Keratinocyte (primary cell): ENCODE data around the gene CXCR2.
"Not testable (repeated sequence)": the region's sequence is repeated elsewhere in the genome, so short reads cannot be mapped to it uniquely, and the experiment has no call there.

Experiments
- EZH2 ChIP-seq: IDR thresholded peaks from one replicate; pipeline ENCODE4 v1.6.1; 2012; ENCODE audit warnings: inconsistent platforms, mild to moderate bottlenecking, low read length, moderate library complexity
- TF ChIP-seq, protein P1 (sequence below), 3 experiments: IDR thresholded peaks in 1 of 3; conservative IDR thresholded peaks in 1 of 3; optimal IDR thresholded peaks in 1 of 3; 2 replicates in 2 of 3; 3 replicates in 1 of 3; pipeline versions ENCODE3 to v1.5.1; 2011; ENCODE audit warnings: low read length in 3 of 3, mild to moderate bottlenecking in 3 of 3, moderate library complexity in 2 of 3, control low read depth in 1 of 3, inconsistent platforms in 1 of 3; ENCODE audit not compliant: insufficient read depth in 2 of 3; ENCODE audit errors: extremely low read depth in 1 of 3

DNA sequence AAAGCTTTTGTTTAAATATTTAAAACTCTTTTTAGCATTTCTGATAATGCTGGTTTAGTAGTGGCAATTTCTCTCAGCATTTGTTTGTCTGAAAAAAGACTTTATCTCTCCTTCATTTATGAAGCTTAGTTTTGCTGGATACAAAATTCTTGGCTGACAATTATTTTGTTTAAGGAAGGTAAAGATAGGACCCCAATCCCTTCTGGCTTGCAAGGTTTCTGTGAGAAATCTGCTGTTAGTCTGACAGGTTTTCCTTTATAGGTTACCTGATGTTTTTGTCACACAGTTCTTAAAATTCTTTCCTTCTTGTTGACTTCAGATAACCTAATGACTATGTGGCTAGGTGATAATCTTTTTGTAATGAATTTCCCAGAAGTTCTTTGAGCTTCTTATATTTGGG lies 3.5 kb upstream of the CXCR2 start:
- TF ChIP-seq, protein P1, sequence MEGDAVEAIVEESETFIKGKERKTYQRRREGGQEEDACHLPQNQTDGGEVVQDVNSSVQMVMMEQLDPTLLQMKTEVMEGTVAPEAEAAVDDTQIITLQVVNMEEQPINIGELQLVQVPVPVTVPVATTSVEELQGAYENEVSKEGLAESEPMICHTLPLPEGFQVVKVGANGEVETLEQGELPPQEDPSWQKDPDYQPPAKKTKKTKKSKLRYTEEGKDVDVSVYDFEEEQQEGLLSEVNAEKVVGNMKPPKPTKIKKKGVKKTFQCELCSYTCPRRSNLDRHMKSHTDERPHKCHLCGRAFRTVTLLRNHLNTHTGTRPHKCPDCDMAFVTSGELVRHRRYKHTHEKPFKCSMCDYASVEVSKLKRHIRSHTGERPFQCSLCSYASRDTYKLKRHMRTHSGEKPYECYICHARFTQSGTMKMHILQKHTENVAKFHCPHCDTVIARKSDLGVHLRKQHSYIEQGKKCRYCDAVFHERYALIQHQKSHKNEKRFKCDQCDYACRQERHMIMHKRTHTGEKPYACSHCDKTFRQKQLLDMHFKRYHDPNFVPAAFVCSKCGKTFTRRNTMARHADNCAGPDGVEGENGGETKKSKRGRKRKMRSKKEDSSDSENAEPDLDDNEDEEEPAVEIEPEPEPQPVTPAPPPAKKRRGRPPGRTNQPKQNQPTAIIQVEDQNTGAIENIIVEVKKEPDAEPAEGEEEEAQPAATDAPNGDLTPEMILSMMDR (optimal IDR thresholded peaks at IDR 0.05 in 1 of 3, IDR thresholded peaks at IDR 0.05 in 1 of 3, conservative IDR thresholded peaks at IDR 0.05 in 1 of 3; ENCODE audit: extremely low read depth in 1 of 3, insufficient read depth in 2 of 3, low read length in 3 of 3) = not testable (repeated sequence)
- TF ChIP-seq EZH2 = not testable (repeated sequence)
